H1 (cell line): ENCODE results near the gene FAM181A. TPM values are rescaled to one million over a fixed set of nuclear protein-coding genes. Genes with fewer than 3 reads are reported as not detected.
A peak's percentile ranks its signal among the peaks of the same experiment; 100 is the strongest.

ENCODE experiments used
- CTCF ChIA-PET: fragments of 300-600 bp; sonication (Branson Sonifier 250); formaldehyde crosslinking; loops from one replicate; lab custom pipeline; 2021; ENCODE audit not compliant: partially characterized antibody; lab: Charles Lee
- POLR2A ChIA-PET: fragments of 300-600 bp; sonication (Branson Sonifier 250); formaldehyde crosslinking; loops from one replicate; lab custom pipeline; 2021; ENCODE audit warnings: inconsistent platforms; ENCODE audit not compliant: partially characterized antibody; lab: Charles Lee
- DNase-seq, 2 experiments: peaks; one replicate each; pipeline versions ENCODE4 v3.0.0 to v3.0.0-alpha.2; 2010 to 2022; ENCODE audit warnings: low spot score in 2 of 2, low read depth in 1 of 2, mixed read lengths in 1 of 2
- FAIRE-seq: peaks from 2 replicates; lab custom pipeline; 2011; peaks lifted over from hg19 to GRCh38; lab: Jason Lieb, UNC
- H2AFZ ChIP-seq: 2 replicates; pipeline ENCODE4 v1.8.1; 2012; ENCODE audit warnings: low read length, inconsistent platforms
- H2AK5ac ChIP-seq: 2 replicates; pipeline ENCODE4 v1.6.1; 2013; ENCODE audit warnings: low read depth, low read length
- H2BK120ac ChIP-seq: replicated peaks from 2 replicates; pipeline ENCODE3; 2013; ENCODE audit warnings: low read depth, low read length, inconsistent platforms
- H2BK12ac ChIP-seq: 2 replicates; pipeline ENCODE4 v1.6.1; 2013; ENCODE audit warnings: low read depth, low read length
- H2BK15ac ChIP-seq: 2 replicates; pipeline ENCODE4 v1.6.1; 2013; ENCODE audit warnings: low read length
- H2BK20ac ChIP-seq: 2 replicates; pipeline ENCODE4 v1.6.1; 2013; ENCODE audit warnings: low read length
- H2BK5ac ChIP-seq: 2 replicates; pipeline ENCODE4 v1.6.1; 2013; ENCODE audit warnings: low read depth, low read length
- H3K14ac ChIP-seq: 2 replicates; pipeline ENCODE4 v1.6.1; 2013; ENCODE audit warnings: inconsistent platforms; ENCODE audit not compliant: insufficient read length
- H3K18ac ChIP-seq: 2 replicates; pipeline ENCODE4 v1.6.1; 2013; ENCODE audit warnings: low read length; ENCODE audit errors: extremely low read depth
- H3K23ac ChIP-seq: 2 replicates; pipeline ENCODE4 v1.6.1; 2013; ENCODE audit warnings: inconsistent platforms; ENCODE audit not compliant: insufficient read length
- H3K23me2 ChIP-seq: 2 replicates; pipeline ENCODE4 v1.6.1; 2013; ENCODE audit warnings: low read depth, low read length
- H3K27ac ChIP-seq: 2 replicates; pipeline ENCODE4 v1.6.1; 2011; ENCODE audit warnings: low read depth, low read length, inconsistent platforms
- H3K27me3 ChIP-seq, 4 experiments: replicated peaks in 1 of 4; 1 replicate in 1 of 4; 2 replicates in 3 of 4; pipeline versions ENCODE4 v1.6.1 to v1.8.1; 2011 to 2013; ENCODE audit warnings: low read length in 3 of 4, mild to moderate bottlenecking in 3 of 4, inconsistent platforms in 2 of 4, mixed read lengths in 2 of 4, moderate library complexity in 1 of 4; ENCODE audit not compliant: control insufficient read depth in 3 of 4, insufficient read depth in 3 of 4; ENCODE audit errors: extremely low read depth in 1 of 4
- H3K36me3 ChIP-seq, 4 experiments: 2 replicates each; pipeline versions ENCODE4 v1.6.1 to v1.8.1; 2011 to 2013; ENCODE audit warnings: mild to moderate bottlenecking in 4 of 4, low read length in 3 of 4, moderate library complexity in 2 of 4, control low read depth in 1 of 4, inconsistent platforms in 1 of 4; ENCODE audit not compliant: insufficient read depth in 4 of 4, control insufficient read depth in 2 of 4
- H3K4ac ChIP-seq: replicated peaks from 2 replicates; pipeline ENCODE3; 2013; ENCODE audit warnings: low read length, low read depth, mixed read lengths, inconsistent platforms; ENCODE audit not compliant: insufficient read length
- H3K4me1 ChIP-seq, 4 experiments: replicated peaks in 1 of 4; 1 replicate in 1 of 4; 2 replicates in 3 of 4; pipeline versions ENCODE4 v1.6.1 to v1.8.1; 2011 to 2013; ENCODE audit warnings: low read length in 3 of 4, inconsistent platforms in 2 of 4, mixed read lengths in 1 of 4; ENCODE audit not compliant: insufficient read depth in 4 of 4, control insufficient read depth in 3 of 4
- H3K4me2 ChIP-seq, 2 experiments: 2 replicates each; pipeline versions ENCODE4 v1.6.1 to v1.8.1; 2011 to 2013; ENCODE audit warnings: low read depth in 2 of 2, low read length in 2 of 2, control low read depth in 1 of 2, inconsistent platforms in 1 of 2, mild to moderate bottlenecking in 1 of 2; ENCODE audit not compliant: insufficient read depth in 1 of 2
- H3K4me3 ChIP-seq, 4 experiments: fragments of 200-600, 300-600 bp in 1 of 4; sonication (generic), shearing (Covaris generic), sonication (Bioruptor Twin) in 1 of 4; 2 replicates each; pipeline versions ENCODE4 v1.5.1 to v1.8.1; 2011 to 2016; ENCODE audit warnings: low read length in 4 of 4, low read depth in 3 of 4, control low read depth in 2 of 4, inconsistent platforms in 2 of 4, mild to moderate bottlenecking in 2 of 4, mixed read lengths in 1 of 4, moderate library complexity in 1 of 4; ENCODE audit not compliant: insufficient read depth in 2 of 4; ENCODE audit errors: extremely low read depth in 1 of 4
- H3K56ac ChIP-seq: replicated peaks from 2 replicates; pipeline ENCODE3; 2013; ENCODE audit warnings: low read depth, mild to moderate bottlenecking, mixed read lengths, low read length, inconsistent platforms; ENCODE audit not compliant: insufficient read length
- H3K79me1 ChIP-seq: 2 replicates; pipeline ENCODE4 v1.6.1; 2013; ENCODE audit warnings: low read depth, low read length, control low read depth
- H3K79me2 ChIP-seq, 2 experiments: 2 replicates each; pipeline versions ENCODE4 v1.6.1 to v1.8.1; 2012 to 2013; ENCODE audit warnings: low read length in 2 of 2, mild to moderate bottlenecking in 2 of 2, inconsistent platforms in 1 of 2; ENCODE audit not compliant: insufficient read depth in 2 of 2, control insufficient read depth in 1 of 2
- H3K9ac ChIP-seq, 4 experiments: replicated peaks in 1 of 4; 1 replicate in 1 of 4; 2 replicates in 3 of 4; pipeline versions ENCODE4 v1.6.1 to v1.8.1; 2011 to 2013; ENCODE audit warnings: low read depth in 3 of 4, low read length in 3 of 4, control low read depth in 2 of 4, mild to moderate bottlenecking in 2 of 4, moderate library complexity in 2 of 4, inconsistent platforms in 1 of 4; ENCODE audit errors: extremely low read depth in 1 of 4
- H3K9me3 ChIP-seq, 2 experiments: 2 replicates each; pipeline versions ENCODE4 v1.6.1 to v1.8.1; 2012 to 2013; ENCODE audit warnings: mild to moderate bottlenecking in 2 of 2, moderate library complexity in 2 of 2, control low read depth in 1 of 2, inconsistent platforms in 1 of 2, low read depth in 1 of 2, low read length in 1 of 2, mixed read lengths in 1 of 2; ENCODE audit not compliant: insufficient read depth in 2 of 2
- H4K20me1 ChIP-seq, 2 experiments: replicated peaks in 1 of 2; 2 replicates each; pipeline versions ENCODE3 to v1.8.1; 2011 to 2013; ENCODE audit warnings: inconsistent platforms in 2 of 2, low read length in 2 of 2, mild to moderate bottlenecking in 1 of 2; ENCODE audit not compliant: insufficient read depth in 2 of 2, control insufficient read depth in 1 of 2
- H4K5ac ChIP-seq: 2 replicates; pipeline ENCODE4 v1.6.1; 2013; ENCODE audit warnings: low read length, low read depth, mixed read lengths, inconsistent platforms; ENCODE audit not compliant: insufficient read length
- H4K8ac ChIP-seq: 2 replicates; pipeline ENCODE4 v1.8.0; 2013; ENCODE audit warnings: mild to moderate bottlenecking, moderate library complexity, low read length, inconsistent platforms; ENCODE audit not compliant: insufficient read depth; ENCODE audit errors: extremely low read depth
- H4K91ac ChIP-seq: replicated peaks from 2 replicates; pipeline ENCODE3; 2013; ENCODE audit warnings: low read length, mixed read lengths, inconsistent platforms; ENCODE audit not compliant: insufficient read length
- RFX5 ChIP-seq: IDR thresholded peaks from 2 replicates; pipeline ENCODE4 v1.6.1; 2011; ENCODE audit warnings: low read depth, low read length, improper control_type of control experiment, borderline replicate concordance
- SP1 ChIP-seq: IDR thresholded peaks from 2 replicates; pipeline ENCODE4 v1.6.1; 2011; ENCODE audit warnings: low read depth, low read length
- WGBS, 2 experiments: shearing (Covaris generic) in 1 of 2; methylation state at CpG; one replicate each; pipeline versions ENCODE4 v1.1.6 to v1.1.7; 2013 to 2015; ENCODE audit warnings: low lambda C conversion rate in 2 of 2, mixed read lengths in 2 of 2, inconsistent platforms in 1 of 2, low coverage in 1 of 2, missing lambda C conversion rate in 1 of 2; ENCODE audit not compliant: insufficient replicate concordance in 2 of 2, insufficient coverage in 1 of 2, insufficient read length in 1 of 2; ENCODE audit errors: extremely low coverage in 1 of 2, missing lambda C conversion rate in 1 of 2; 5-methylcytosine and 5-hydroxymethylcytosine counted together
- polyA plus RNA-seq, 7 experiments: library from polyadenylated mRNA; depleted of rRNA in 3 of 7; stranded (reverse) in 5 of 7; unstranded in 2 of 7; fragments of >200 nt in 5 of 7; fragments of 200-250 nt in 2 of 7; gene quantifications; 1 replicate in 5 of 7; 2 replicates in 1 of 7; 4 replicates in 1 of 7; pipeline versions ENCODE4 v1.2.1 to v1.2.3, GENCODE V29; 2011 to 2013; ENCODE audit warnings: missing spikeins in 2 of 7, mixed read lengths in 2 of 7
- total RNA-seq: library from RNA; stranded (reverse); fragmentation: NEBNext Ultra II Directional; extraction: Animal tissue kit (Norgen Biotek cat#: 25700); gene quantifications from 2 replicates; pipeline ENCODE4 v1.2.1, GENCODE V29; 2021

The FAM181A gene
- total and polyA plus RNA-seq, 2 of the 8 experiments (the other 6 are each of a cell fraction or from before 2014, with no cell fraction given) = not detected

GRCh38 chr14:93936926-93937325 is 9.8 kb downstream of the FAM181A start:
- H2AK5ac ChIP-seq = no peak overlapping the region
- TF ChIP-seq SP1 (no peak), RFX5 (no peak)
- TF ChIP-seq, all 59 proteins: peak for 0
- no peak overlapping the region for H4K91ac ChIP-seq
- peaks cover 0 to 12% (median 6%) of the 10 kb centered on the region in 4 experiments; a peak in 4 of 7 replicates for H3K4me1 ChIP-seq
- H3K56ac ChIP-seq = no peak overlapping the region
- no peak overlapping the region for H2AFZ ChIP-seq
- CTCF ChIA-PET = interaction anchor here (0.7 to 20.5 kb wide), 32 partner anchors 9 to 731 kb away, joined by 3 to 484 read pairs (median 5); partner anchors contain the start of genes CCDC197 and FAM181A
- H2BK12ac ChIP-seq = peak overlapping the region; percentile 27; the same call in 1 of the 2 replicates
- no peak overlapping the region for H3K4me3 ChIP-seq
- WGBS, 2 experiments = 93% methylated on average over 6 of the region's 6 CpGs; no CpG with 5 or more reads in 1 of the 2 experiments
- no peak overlapping the region for H3K9ac ChIP-seq
- no peak overlapping the region for H3K4me2 ChIP-seq
- no peak overlapping the region for H3K27ac ChIP-seq
- no peaks in the 10 kb centered on the region for H3K36me3 ChIP-seq
- no peak overlapping the region for H3K4ac ChIP-seq
- H3K14ac ChIP-seq = no peak overlapping the region
- no peaks in the 10 kb centered on the region for H3K79me1 ChIP-seq
- POLR2A ChIA-PET = interaction anchor here (0.7 to 2.8 kb wide), 2 partner anchors 55 to 72 kb away, joined by 3 to 6 read pairs; no protein-coding TSS in a partner anchor
- DNase-seq = no peak
- H3K79me2 ChIP-seq = no peaks in the 10 kb centered on the region
- H3K23ac ChIP-seq = no peak overlapping the region
- H3K23me2 ChIP-seq = peaks cover 5% of the 10 kb centered on the region; the same call in 1 of the 2 replicates
- H4K8ac ChIP-seq = no peak overlapping the region
- H3K18ac ChIP-seq = no peak overlapping the region; the same call in 1 of the 2 replicates
- no peak overlapping the region for H2BK20ac ChIP-seq
- H2BK120ac ChIP-seq = no peak overlapping the region
- H4K5ac ChIP-seq = no peak overlapping the region
- H3K9me3 ChIP-seq = peaks cover 0 to 5% of the 10 kb centered on the region in 2 experiments; a peak in 1 of 4 replicates
- H4K20me1 ChIP-seq = no peaks in the 10 kb centered on the region
- no peak overlapping the region for H2BK15ac ChIP-seq
- FAIRE-seq = no peak
- no peak overlapping the region for H2BK5ac ChIP-seq
- peaks cover 7 to 25% (median 17%) of the 10 kb centered on the region in 4 experiments for H3K27me3 ChIP-seq
